RPMI8226 (cell line): ENCODE measurements around the gene ABCC12.

Source experiments
- DNase-seq: peaks from one replicate; pipeline ENCODE4 v3.0.0-alpha.2; 2015

ABCC12 gene

GRCh38 chr16:48165961-48166578, 10.3 kb upstream of the ABCC12 start:
- DNase-seq, result no peak

DNA sequence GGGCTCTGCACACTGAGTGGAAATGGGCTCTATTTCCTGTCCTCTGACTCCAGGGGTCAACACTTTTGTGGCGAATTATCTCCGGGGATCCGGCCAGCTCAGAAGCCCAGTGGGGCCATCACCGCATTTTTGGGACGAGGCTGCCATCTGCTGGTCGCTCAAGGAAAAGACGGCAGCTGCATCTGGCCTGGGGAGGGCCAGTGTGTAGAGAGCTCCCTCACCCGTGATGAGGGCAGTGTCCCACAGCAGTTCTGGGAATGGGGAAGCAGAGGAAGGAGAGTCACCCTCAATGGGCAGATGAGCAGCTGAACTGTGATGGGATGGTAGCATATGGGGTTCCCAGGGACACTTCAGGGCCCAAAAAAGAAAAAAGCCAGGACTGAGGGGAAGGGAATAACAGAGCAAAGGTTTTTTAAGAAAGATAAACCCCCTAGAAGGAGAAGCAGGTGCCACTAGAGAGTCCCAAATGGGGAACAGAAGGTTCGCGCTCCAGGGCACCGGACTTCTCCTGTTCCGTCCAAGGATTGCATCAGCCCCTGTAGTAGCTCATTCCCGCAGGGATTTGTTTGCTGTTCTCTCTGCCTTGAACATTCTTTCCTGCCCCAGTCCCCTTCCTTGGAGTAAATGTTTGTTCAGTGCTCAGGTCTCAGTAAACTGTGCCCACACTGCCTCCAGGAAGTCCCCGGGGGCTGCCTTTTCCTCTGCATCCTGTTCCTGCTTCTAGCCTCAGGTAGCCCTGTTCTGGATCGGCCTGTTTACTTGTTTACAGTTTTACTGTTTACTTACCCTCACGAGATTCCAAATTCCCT, 9.3 kb upstream of the ABCC12 start:
- DNase-seq, result peak; percentile 70

- DNase-seq, result no peak
These were observed 7.1 kb upstream of the ABCC12 start for GRCh38 chr16:48162839-48163410.

- no peak for DNase-seq
These were observed 6.1 kb upstream of the ABCC12 start for GRCh38 chr16:48161906-48162305.

GRCh38 chr16:48160575-48160974, 4.8 kb upstream of the ABCC12 start:
- no peak for DNase-seq

DNA sequence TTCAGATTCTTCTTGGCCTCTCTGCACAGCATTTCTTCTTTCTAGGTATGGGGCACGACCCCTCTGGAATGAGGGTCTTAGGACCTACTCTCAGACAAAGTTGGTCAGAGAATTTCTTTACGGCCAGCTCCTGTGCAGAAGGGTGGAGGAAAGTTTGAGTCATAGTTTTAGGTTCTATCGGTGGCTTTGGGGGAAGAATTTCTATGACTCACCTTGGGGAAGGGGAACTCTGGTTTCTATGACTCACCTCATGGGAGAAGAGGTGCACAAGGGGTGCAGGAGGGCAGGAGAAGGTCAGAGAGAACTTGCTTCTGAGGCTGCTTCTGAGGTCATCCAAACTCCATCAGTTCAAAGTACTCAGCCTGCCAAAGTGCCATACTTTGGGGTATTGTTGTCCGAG, 2.5 kb upstream of the ABCC12 start:
- peak; percentile 27 for DNase-seq

- DNase-seq, result no peak
These were observed 2.0 kb upstream of the ABCC12 start for GRCh38 chr16:48157794-48158193.

GRCh38 chr16:48157302-48157701, 1.5 kb upstream of the ABCC12 start:
- no peak for DNase-seq

DNA sequence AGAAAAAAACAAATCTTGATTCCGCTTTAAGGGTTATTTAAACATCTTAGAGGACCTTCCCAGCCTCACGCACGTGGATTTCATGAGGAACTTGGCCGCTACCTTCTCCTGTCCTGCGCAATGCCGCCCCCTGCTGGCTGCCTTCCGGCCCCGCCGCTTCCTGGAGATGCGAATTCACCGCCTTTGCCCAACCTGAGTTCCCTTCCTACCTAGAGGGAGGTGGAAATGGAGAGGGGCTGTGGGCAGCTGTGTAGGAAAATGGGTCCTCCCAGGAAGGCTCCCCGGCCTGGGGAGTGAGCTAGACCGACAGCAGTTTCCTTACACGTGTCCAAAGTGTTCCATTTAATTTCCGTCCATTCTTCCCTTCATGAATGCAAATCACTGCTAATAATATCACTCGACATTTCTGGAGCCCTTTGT, 1.0 kb upstream of the ABCC12 start:
- DNase-seq, result peak; percentile 85

- no peak for DNase-seq
These were observed 2.0 kb downstream of the ABCC12 start for GRCh38 chr16:48153774-48154173.

- DNase-seq, result no peak
These were observed 3.6 kb downstream of the ABCC12 start for GRCh38 chr16:48152226-48152625.

GRCh38 chr16:48150707-48151106, 5.1 kb downstream of the ABCC12 start:
- DNase-seq, result no peak

DNA sequence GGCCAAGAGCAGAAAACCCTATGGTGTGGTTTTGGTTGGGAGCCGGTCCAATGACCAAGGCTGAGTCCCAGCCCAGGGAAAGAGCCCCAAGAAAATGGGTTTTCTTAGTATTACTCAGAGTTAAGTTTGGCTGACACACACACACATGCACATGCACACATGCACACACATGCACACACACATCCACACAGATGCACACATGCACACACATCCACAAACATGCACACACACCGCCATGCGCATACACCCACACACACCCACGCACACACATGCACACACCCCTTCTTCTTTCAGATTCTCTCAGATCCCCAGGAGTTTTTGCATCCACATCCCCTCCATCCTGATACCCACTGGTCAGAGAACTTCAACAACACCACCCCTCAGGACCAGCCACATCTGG, 9.1 kb downstream of the ABCC12 start:
- no peak for DNase-seq

DNA sequence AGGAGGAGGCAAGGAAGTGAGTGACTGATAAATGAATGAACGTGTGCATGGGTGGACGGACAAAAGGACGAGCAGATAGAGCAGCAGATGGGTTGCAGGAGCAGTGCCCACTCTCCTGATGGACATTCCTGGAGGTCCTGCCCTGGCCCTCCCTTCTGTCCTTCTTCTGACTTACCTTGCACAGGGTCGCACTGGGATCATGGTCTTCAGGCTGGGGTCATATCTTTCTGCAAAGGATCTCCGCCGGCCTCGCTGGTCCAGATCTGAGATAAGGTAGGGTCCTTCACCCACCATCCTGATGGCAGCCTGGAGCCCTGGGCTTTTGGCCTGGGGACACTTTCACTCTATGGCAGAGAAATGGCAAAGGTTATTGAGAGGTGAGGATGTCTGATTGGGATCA, 9.7 kb downstream of the ABCC12 start:
- DNase-seq, result no peak

DNA sequence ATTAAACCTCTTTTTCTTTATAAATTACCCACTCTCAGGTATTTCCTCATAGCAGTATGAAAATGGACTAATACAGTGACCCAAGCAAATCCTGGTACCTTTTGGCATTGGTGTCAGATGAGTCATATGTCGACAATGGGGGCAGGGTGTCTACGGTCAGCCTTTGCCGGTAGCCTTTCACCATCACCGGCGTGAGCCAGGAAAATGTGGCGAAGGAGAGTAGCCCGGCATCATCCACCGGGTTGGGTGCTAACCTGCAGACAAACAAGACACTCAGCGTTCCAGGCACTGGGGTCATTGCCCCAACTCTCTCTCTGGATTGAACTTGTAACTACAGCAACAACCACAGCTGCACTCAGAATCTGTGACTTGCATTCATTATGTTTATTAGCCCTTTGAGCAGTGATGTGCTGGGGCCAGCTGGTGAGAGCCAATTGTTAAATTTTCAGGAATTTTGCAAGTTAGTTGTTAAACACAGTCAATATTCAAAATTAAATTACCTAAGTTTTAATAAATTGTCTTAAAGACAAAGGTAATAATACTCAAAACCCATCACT, 11.9 kb downstream of the ABCC12 start:
- DNase-seq, result no peak

- no peak for DNase-seq
These were observed 15.0 kb downstream of the ABCC12 start for GRCh38 chr16:48140821-48141220.

- no peak for DNase-seq
These were observed 16.3 kb downstream of the ABCC12 start for GRCh38 chr16:48139517-48139916.

- no peak for DNase-seq
These were observed 17.2 kb downstream of the ABCC12 start for GRCh38 chr16:48138543-48138942.

DNA sequence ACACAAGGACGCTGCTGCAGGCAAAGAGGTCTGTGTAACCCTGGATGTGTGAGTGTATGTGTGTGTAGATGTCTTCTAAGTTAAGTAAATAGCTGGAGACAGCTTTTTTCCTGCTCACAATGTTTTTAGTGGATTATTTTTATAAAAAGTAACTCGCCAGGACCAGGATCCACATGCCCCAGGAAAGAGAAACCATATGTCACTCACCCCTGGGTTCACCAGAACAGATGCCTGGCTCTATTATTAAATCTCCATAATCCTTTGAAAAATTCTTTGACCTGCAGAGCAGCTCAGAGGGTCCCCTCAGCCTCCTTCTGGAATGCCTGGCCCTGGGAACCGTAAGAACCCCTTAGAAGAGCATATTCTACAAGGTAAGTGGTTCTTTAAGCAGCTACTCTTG, 18.0 kb downstream of the ABCC12 start:
- DNase-seq, result no peak

DNA sequence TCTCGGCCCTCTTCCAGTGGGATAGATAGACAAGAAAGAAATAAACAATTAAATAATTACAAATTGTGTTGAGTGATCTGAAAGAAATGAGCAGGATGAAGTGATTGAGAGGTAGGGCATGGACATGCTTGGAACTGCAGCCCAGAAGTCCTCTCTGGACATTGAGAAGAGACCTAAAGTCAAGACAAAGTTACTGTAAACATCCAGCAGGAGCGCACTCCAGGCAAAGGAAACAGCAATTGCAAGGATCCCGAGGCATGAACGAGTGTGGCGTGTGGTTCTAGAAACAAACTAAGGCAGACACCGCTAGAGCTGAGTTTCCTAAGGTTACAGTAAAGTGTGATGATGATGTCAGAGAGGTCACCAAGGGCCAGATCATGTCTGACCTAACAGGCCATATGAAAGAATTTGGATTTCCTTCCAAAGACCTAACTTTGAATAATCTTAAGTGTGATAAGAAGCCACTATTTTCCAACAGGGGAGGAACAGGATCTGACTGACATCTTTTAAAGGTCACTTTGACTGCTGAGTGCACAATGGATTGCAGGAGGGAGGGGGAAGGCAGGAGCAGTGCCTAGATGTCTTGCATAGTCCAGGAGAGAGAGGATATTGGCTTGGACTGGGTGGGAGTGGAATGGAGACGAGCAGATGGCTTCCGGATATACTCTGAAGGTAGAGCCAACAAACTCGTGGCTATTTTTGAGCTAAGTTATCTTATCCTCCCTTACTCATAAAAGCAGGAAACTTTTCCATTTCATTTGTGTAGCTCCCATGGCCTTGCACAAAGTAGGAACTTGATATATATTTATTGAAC, 19.0 kb downstream of the ABCC12 start:
- DNase-seq, result no peak

DNA sequence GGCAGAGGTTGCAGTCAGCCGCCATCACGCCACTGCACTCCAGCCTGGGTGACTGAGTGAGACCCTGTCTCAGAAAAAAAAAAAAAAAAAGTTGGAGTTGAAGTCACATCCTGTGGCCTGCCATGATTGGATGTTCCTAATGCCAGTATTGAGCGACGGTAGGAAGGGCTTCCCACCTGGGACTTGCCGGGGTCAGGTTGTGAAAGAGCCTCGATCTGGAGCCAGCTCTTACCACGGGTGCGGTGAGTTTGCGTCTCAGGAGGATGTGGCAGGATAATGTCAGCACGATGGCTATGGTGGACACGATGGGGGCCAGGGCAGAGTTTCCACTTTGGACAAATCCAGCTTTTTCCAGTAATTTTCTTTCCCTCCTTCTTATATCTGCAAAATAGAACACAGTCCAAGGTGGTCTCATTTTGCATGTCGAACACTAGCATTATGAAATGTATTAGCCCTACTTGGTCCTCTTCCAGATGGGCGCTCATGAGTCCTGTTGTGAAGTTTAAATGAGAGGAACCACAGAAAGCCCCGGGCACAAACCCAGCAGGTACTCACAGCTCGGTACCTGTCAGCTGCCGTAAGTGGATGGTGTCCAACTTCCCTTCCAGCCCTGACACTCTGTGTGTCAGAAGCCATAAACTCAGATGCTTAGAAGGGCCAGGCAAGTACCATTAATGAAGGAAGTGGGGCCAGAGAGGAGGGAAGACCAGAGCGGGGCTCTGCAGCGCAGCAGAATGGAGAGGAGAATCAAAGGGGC, 22.2 kb downstream of the ABCC12 start:
- DNase-seq, result no peak

DNA sequence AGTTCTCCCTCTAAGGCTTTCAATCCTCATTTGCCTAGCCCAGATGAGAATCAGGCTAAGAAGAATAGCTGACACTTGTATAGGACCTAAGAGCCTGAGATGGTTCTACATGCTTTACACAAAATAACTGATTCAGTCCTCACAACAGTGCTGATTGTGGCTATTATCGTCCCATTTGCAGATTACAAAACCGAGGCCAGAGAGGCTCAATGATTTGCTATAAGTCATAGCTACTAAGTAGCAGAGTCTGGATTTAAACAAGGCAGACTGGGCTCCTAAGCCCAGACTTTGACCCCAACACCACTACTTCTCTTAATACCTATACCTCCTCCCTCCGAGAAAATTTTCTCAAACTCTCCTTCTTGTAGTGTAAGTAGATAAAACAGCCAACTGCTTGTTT, 23.1 kb downstream of the ABCC12 start:
- DNase-seq, result no peak
